Ascending aorta (tissue), 2 donors: Measurements from ENCODE around the gene LRRC75A. TPM values are rescaled to one million over a fixed set of nuclear protein-coding genes. Genes with fewer than 3 reads are reported as not detected.
A peak's percentile ranks its signal among the peaks of the same experiment; 100 is the strongest.
"Not testable (repeated sequence)": the region's sequence is repeated elsewhere in the genome, so short reads cannot be mapped to it uniquely, and the experiment has no call there.

Experiments
- DNase-seq, 2 donors: peaks; one replicate each; pipeline ENCODE4 v3.0.0-alpha.2; 2019; ENCODE audit warnings: low spot score in 2 of 2
- H3K27ac ChIP-seq, 2 donors: fragments of 200-600 bp; sonication (generic); one replicate each; pipeline ENCODE4 v1.5.1; 2016 to 2017; ENCODE audit warnings: mild to moderate bottlenecking in 1 of 2
- H3K27me3 ChIP-seq: fragments of 200-600 bp; sonication (generic); one replicate; pipeline ENCODE4 v1.5.1; 2017
- H3K36me3 ChIP-seq, 2 donors: fragments of 200-600 bp; sonication (generic); one replicate each; pipeline ENCODE4 v1.5.1; 2016
- H3K4me1 ChIP-seq, 2 donors: fragments of 200-600 bp; sonication (generic); one replicate each; pipeline ENCODE4 v1.5.1; 2016 to 2017; ENCODE audit warnings: mild to moderate bottlenecking in 1 of 2
- H3K4me3 ChIP-seq, 2 donors: fragments of 200-600 bp; sonication (generic); one replicate each; pipeline ENCODE4 v1.5.1; 2016 to 2017; ENCODE audit warnings: mild to moderate bottlenecking in 1 of 2
- H3K9me3 ChIP-seq, 2 donors: fragments of 200-600 bp; sonication (generic); one replicate each; pipeline ENCODE4 v1.5.1; 2016
- intact Hi-C: fragments of 100-400 bp; cut with DNase I; formaldehyde crosslinking; loops from one replicate; pipeline ENCODE4 v1.15.1; 2023
- total RNA-seq: library from RNA; depleted of rRNA; stranded (reverse); fragments of >200 nt; gene quantifications from one replicate; pipeline ENCODE4 v1.1.0, GENCODE V29; 2016
- TF ChIP-seq, protein P1 (sequence below), 3 experiments: fragments of 200-600 bp in 2 of 3; fragments of 450-650 bp in 1 of 3; sonication (generic) in 2 of 3; IDR thresholded peaks; one replicate each; pipeline ENCODE4 v1.5.1; 2016 to 2019; ENCODE audit warnings: antibody characterized with exemption in 3 of 3, mild to moderate bottlenecking in 1 of 3, moderate library complexity in 1 of 3

Gene LRRC75A
- total RNA-seq, 1 donor from 2014 or later: 1.2 TPM

DNA sequence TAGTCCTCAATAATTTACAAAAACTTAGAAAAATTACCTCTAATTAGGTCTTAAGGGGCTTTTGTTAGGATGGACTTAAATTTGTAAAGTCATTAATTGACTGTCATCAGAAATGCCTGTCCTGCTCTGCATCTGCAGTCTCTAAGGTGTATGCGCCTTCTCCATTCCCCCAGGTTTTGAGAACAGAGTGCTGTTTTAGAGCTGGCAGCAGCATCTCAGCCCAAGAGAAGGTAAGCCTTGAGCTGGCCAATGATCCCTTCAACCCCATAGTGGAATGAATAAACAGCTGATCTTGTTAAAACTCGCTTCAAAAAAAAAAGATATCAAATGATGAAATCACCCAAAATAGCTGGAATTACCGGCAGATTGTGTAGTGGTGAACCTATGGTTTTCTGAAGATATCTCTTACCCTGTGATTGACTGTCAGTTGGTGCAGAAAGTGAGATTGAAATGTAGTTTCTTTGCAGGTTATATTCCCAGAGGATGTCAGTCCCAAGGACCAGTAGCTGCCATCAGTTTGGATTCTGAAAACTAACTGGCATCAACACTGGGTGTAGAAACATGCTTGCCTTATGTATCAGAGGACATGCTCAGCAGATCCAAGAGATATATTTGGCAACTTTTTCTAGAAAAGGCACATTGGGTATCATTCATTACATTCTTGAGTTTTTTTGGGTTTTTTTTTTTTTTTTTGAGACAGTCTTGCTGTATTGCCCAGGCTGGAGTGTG is 50.9 kb downstream of the LRRC75A start:
- no peaks in the 10 kb centered on the region for H3K27me3 ChIP-seq
- no peak for DNase-seq
- intact Hi-C loops: no loop called here
- TF ChIP-seq, protein P1, sequence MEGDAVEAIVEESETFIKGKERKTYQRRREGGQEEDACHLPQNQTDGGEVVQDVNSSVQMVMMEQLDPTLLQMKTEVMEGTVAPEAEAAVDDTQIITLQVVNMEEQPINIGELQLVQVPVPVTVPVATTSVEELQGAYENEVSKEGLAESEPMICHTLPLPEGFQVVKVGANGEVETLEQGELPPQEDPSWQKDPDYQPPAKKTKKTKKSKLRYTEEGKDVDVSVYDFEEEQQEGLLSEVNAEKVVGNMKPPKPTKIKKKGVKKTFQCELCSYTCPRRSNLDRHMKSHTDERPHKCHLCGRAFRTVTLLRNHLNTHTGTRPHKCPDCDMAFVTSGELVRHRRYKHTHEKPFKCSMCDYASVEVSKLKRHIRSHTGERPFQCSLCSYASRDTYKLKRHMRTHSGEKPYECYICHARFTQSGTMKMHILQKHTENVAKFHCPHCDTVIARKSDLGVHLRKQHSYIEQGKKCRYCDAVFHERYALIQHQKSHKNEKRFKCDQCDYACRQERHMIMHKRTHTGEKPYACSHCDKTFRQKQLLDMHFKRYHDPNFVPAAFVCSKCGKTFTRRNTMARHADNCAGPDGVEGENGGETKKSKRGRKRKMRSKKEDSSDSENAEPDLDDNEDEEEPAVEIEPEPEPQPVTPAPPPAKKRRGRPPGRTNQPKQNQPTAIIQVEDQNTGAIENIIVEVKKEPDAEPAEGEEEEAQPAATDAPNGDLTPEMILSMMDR (IDR thresholded peaks at IDR 0.05): no peak
- H3K4me1 ChIP-seq: peaks cover 4 to 26% of the 10 kb centered on the region in 2 donors
- H3K36me3 ChIP-seq: peaks cover 12 to 50% of the 10 kb centered on the region in 2 donors
- no peaks in the 10 kb centered on the region for H3K9me3 ChIP-seq
- peak overlapping the region in 1 of 2 donors; percentile 2 for H3K27ac ChIP-seq
- peak overlapping the region; percentile 85 to 89 for H3K4me3 ChIP-seq

DNA sequence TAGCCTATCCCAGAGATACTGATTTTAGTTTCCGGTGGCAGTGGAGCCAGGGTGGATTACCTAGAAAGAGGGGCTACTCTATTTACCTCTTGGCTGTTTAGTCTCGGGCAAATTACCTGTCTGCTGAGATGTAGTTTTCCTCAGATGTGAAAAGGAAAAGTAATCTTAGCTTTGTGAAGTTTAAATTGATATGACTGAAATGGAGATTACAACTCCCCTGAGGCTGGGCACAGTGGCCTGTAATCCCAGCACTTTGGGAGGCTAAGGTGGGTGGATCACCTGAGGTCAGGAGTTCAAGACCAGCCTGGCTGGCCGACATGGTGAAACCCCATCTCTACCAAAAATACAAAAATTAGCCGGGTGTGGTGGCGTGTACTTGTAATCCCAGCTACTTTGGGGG is 51.6 kb downstream of the LRRC75A start:
- Histone ChIP-seq H3K4me1 (peaks cover 4 to 26% of the 10 kb centered on the region in 2 donors), H3K27ac (peak overlapping the region in 1 of 2 donors; percentile 2), H3K36me3 (peaks cover 12 to 47% of the 10 kb centered on the region in 2 donors), H3K4me3 (peak overlapping the region; percentile 85 to 89)
- H3K27me3 ChIP-seq, H3K9me3 ChIP-seq, intact Hi-C loops, DNase-seq: not testable (repeated sequence)

DNA sequence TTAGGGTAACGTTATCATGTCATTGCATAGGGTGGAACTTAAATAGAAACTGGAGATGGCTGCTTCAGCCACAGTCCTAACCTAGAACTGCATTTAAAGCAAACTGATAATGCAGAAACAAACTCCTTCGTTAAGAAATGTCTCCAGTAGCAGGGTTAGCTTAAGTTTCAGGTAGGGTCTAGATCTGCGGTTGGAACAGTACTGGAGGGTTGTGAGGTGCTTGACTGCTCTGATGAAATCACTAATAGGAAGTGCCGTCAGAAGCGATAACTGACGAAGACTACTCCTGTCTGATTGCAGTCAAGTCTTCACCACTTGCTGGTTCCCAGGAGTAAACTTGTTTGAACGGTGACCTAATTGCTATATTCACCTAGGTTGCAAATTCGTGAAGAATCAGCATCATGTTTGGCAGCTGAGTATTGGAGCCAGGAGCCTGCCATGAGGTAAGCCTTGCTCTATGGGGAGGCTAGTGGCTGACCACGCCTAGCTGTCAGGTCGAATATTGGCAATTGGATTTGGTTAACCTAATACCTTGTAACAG is 52.1 kb downstream of the LRRC75A start:
- H3K27me3 ChIP-seq: no peaks in the 10 kb centered on the region
- H3K27ac ChIP-seq: peak overlapping the region in 1 of 2 donors; percentile 76
- peaks cover 12 to 44% of the 10 kb centered on the region in 2 donors for H3K36me3 ChIP-seq
- intact Hi-C loops: no loop called here
- DNase-seq: no peak
- peak overlapping the region; percentile 85 to 89 for H3K4me3 ChIP-seq
- TF ChIP-seq, protein P1 (IDR thresholded peaks at IDR 0.05): no peak
- no peaks in the 10 kb centered on the region for H3K9me3 ChIP-seq
- peaks cover 4 to 26% of the 10 kb centered on the region in 2 donors for H3K4me1 ChIP-seq

DNA sequence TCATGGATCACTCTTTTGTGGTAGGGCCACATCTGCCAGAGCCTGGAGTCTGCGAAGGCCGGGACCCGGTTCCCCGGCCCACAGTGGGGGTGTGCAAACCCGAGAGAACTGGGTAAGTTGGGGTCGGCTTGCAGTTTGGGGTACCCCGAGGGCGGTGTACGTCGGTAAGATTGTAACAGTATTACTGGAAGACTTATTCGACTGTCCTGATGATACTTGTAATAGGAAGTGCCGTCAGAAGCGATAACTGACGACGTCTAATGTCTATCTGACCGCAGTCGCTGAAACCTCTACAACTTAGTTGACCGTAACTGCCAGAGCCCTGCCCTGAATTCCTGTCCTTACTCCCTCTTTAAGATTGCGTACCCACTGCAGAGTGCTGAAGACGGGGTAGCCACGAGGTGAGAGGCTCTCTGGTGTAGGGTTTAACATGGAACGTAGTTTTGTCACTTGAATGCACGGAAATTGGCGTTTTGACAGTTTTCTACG is 52.6 kb downstream of the LRRC75A start:
- TF ChIP-seq, protein P1 (IDR thresholded peaks at IDR 0.05): no peak
- H3K36me3 ChIP-seq: peaks cover 12 to 38% of the 10 kb centered on the region in 2 donors
- H3K4me1 ChIP-seq: peaks cover 4 to 26% of the 10 kb centered on the region in 2 donors
- intact Hi-C loops: no loop called here
- H3K27ac ChIP-seq: peak overlapping the region; percentile 69 to 76
- H3K9me3 ChIP-seq: no peaks in the 10 kb centered on the region
- peak overlapping the region; percentile 85 to 89 for H3K4me3 ChIP-seq
- no peak for DNase-seq
- H3K27me3 ChIP-seq: no peaks in the 10 kb centered on the region

DNA sequence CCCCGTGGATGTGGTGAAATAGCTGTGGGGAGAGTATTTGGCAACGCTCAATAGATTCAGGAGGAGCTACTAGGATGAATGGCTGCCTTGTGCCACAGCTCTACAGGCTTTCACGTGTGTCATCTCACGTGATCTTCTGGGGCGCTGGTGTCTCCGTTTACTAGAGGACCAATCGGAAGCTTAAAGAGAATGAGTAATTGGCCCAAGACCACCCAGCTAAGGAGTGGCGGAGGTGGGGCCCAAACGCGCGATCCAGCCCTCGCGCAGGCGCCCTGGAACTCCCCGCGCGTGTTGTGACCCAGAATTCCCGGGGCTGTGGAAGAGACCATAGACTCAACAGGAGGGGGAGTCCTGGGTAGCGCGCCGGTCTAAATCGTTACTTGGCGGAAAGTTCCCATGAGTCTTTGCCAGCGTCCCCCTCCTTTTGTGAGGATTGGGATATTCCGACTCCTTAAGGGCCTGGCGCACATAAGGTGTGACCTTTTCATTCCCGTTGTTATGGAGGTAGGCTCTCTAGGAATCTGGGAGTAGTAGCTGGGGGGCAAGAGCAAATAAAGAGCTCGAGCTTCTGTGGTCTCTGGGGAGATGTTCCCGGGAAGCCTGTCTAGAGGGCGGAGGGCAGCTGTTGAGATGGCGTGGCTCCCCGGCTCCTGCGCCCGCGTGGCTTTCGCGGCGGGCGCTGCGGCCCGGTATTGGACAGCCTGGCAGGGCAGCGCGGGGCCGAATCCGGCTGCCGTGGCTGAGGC is 53.3 kb downstream of the LRRC75A start:
- intact Hi-C loops: loop anchor here (1.0 kb wide), 3 partner anchors 19 to 57 kb away; partner anchors contain the start of gene UBB
- H3K36me3 ChIP-seq: peaks cover 12 to 32% of the 10 kb centered on the region in 2 donors
- no peaks in the 10 kb centered on the region for H3K9me3 ChIP-seq
- H3K4me1 ChIP-seq: peaks cover 4 to 26% of the 10 kb centered on the region in 2 donors
- TF ChIP-seq, protein P1 (IDR thresholded peaks at IDR 0.05): no peak
- DNase-seq: peak; percentile 92 to 98
- peak overlapping the region; percentile 69 to 76 for H3K27ac ChIP-seq
- H3K27me3 ChIP-seq: no peaks in the 10 kb centered on the region
- H3K4me3 ChIP-seq: peak overlapping the region; percentile 85 to 89
